Mucosa of descending colon (tissue), 3 donors: ENCODE measurements around the gene FADS2. TPM values are rescaled to one million over a fixed set of nuclear protein-coding genes. Genes with fewer than 3 reads are reported as not detected.

Source experiments
- ATAC-seq: fragments of 200-7000 bp; cut with Tn5 transposase; one replicate; pipeline ENCODE4 v1.9.1; 2020; ENCODE audit warnings: mild to moderate bottlenecking, moderate library complexity
- DNase-seq, 3 donors: peaks; one replicate each; pipeline ENCODE4 v3.0.0-alpha.2; 2020
- H3K36me3 ChIP-seq: fragments of 200-600 bp; one replicate; pipeline ENCODE4 v1.8.0; 2021; ENCODE audit warnings: low read depth, mild to moderate bottlenecking
- H3K4me1 ChIP-seq: fragments of 200-600 bp; one replicate; pipeline ENCODE4 v1.8.0; 2021; ENCODE audit warnings: low read depth, mild to moderate bottlenecking
- H3K4me3 ChIP-seq: fragments of 200-600 bp; one replicate; pipeline ENCODE4 v1.8.0; 2021; ENCODE audit warnings: mild to moderate bottlenecking
- H3K9me3 ChIP-seq: fragments of 200-600 bp; one replicate; pipeline ENCODE4 v1.8.0; 2021; ENCODE audit warnings: mild to moderate bottlenecking
- CTCF ChIP-seq: fragments of 200-600 bp; IDR thresholded peaks from one replicate; pipeline ENCODE4 v1.8.0; 2022; ENCODE audit warnings: antibody characterized with exemption, mild to moderate bottlenecking
- intact Hi-C, 2 donors: fragments of 100-400 bp; cut with DNase I in 1 of 2; cut with micrococcal nuclease in 1 of 2; formaldehyde crosslinking; loops; one replicate each; pipeline versions ENCODE4 v1.11.0 to v1.11.1; 2022; cut with DNase I, micrococcal nuclease
- total RNA-seq, 3 donors: library from RNA; stranded (reverse); fragmentation: NEBNext Ultra II Directional in 2 of 3; extraction: Animal tissue kit (Norgen Biotek cat#: 25700) in 2 of 3; gene quantifications; one replicate each; pipeline versions ENCODE4 v1.2.1 to v1.2.4, GENCODE V29; 2021 to 2023
- donor health status: DM: no; HTN: no; CAD: no; lungs with moderate emphysema.
- donor health status: DM: no; HTN: no; CAD: no.
- donor health status: DM: no; HTN: yes; CAD: no.

FADS2 gene
- total RNA-seq, 3 donors from 2014 or later = 2.5 to 29.3 (median 8.6) TPM

GRCh38 chr11:61864814-61865775 is 37.0 kb downstream of the FADS2 start:
- DNase-seq (no peak), ATAC-seq (no peak)
- Histone ChIP-seq H3K36me3 (no peaks in the 10 kb centered on the region), H3K9me3 (no peaks in the 10 kb centered on the region), H3K4me1 (no peaks in the 10 kb centered on the region), H3K4me3 (no peak overlapping the region)
- no peak for TF ChIP-seq CTCF
- intact Hi-C loops = no loop called here

- Histone ChIP-seq H3K4me1 (no peaks in the 10 kb centered on the region), H3K9me3 (no peaks in the 10 kb centered on the region), H3K4me3 (no peak overlapping the region), H3K36me3 (no peaks in the 10 kb centered on the region)
- no peak for TF ChIP-seq CTCF
- DNase-seq = no peak
- ATAC-seq = no peak
- intact Hi-C loops = no loop called here
These were observed 38.3 kb downstream of the FADS2 start for GRCh38 chr11:61866231-61866957.

- H3K4me1 ChIP-seq = no peaks in the 10 kb centered on the region
- DNase-seq (no peak), ATAC-seq (no peak)
- H3K9me3 ChIP-seq = no peaks in the 10 kb centered on the region
- intact Hi-C loops = no loop called here
- no peaks in the 10 kb centered on the region for H3K36me3 ChIP-seq
- no peak for TF ChIP-seq CTCF
- no peak overlapping the region for H3K4me3 ChIP-seq
These were observed 38.9 kb downstream of the FADS2 start for GRCh38 chr11:61866958-61867343.

- intact Hi-C loops = no loop called here
- no peak for DNase-seq
- ATAC-seq = no peak
- H3K4me3 ChIP-seq = no peak overlapping the region
- TF ChIP-seq CTCF = no peak
- H3K9me3 ChIP-seq = no peaks in the 10 kb centered on the region
- H3K36me3 ChIP-seq = no peaks in the 10 kb centered on the region
- H3K4me1 ChIP-seq = no peaks in the 10 kb centered on the region
These were observed 40.7 kb downstream of the FADS2 start for GRCh38 chr11:61868571-61869428.

- no peak for DNase-seq
- no peak for ATAC-seq
- Histone ChIP-seq H3K9me3 (no peaks in the 10 kb centered on the region), H3K36me3 (no peaks in the 10 kb centered on the region), H3K4me1 (no peaks in the 10 kb centered on the region), H3K4me3 (no peak overlapping the region)
- intact Hi-C loops = no loop called here
- no peak for TF ChIP-seq CTCF
These were observed 41.3 kb downstream of the FADS2 start for GRCh38 chr11:61869429-61869707.
